Sigmoid colon (tissue), 4 donors: ENCODE results near the gene PI4KB.

Source experiments
- POLR2AphosphoS5 ChIP-seq, 4 donors: sonication (generic); formaldehyde crosslinking; IDR thresholded peaks; one replicate each; pipeline ENCODE4 v1.6.1; 2017; ENCODE audit warnings: antibody characterized with exemption in 4 of 4
- TF ChIP-seq, protein P1 (sequence below), 4 experiments: fragments of 450-650 bp in 3 of 4; fragments of 200-600 bp in 1 of 4; IDR thresholded peaks; one replicate each; pipeline ENCODE4 v1.5.1; 2016 to 2019; ENCODE audit warnings: antibody characterized with exemption in 4 of 4, mild to moderate bottlenecking in 3 of 4, moderate library complexity in 2 of 4

DNA sequence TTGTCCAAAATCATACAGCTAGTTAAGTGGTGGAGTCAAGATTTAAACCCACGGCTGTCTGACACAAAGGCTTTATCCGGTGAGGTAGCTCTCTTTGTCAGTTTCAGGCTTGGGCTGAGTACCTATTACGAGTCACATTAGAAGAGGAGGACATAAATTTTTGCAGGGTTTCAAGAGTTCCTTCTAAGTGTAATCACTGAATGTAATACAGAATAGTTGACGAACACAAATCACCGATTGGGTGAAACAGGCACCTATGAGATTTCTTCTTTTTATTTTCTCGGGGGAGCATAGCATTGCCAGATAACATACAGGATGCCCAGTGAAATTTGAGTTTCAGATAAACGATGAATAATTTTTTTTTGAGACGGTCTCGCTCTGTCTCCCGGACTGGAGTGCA is 71.8 kb downstream of the PI4KB start:
- TF ChIP-seq, protein P1, sequence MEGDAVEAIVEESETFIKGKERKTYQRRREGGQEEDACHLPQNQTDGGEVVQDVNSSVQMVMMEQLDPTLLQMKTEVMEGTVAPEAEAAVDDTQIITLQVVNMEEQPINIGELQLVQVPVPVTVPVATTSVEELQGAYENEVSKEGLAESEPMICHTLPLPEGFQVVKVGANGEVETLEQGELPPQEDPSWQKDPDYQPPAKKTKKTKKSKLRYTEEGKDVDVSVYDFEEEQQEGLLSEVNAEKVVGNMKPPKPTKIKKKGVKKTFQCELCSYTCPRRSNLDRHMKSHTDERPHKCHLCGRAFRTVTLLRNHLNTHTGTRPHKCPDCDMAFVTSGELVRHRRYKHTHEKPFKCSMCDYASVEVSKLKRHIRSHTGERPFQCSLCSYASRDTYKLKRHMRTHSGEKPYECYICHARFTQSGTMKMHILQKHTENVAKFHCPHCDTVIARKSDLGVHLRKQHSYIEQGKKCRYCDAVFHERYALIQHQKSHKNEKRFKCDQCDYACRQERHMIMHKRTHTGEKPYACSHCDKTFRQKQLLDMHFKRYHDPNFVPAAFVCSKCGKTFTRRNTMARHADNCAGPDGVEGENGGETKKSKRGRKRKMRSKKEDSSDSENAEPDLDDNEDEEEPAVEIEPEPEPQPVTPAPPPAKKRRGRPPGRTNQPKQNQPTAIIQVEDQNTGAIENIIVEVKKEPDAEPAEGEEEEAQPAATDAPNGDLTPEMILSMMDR (IDR thresholded peaks at IDR 0.05): no peak
- no peak for TF ChIP-seq POLR2AphosphoS5 (IDR thresholded peaks at IDR 0.05)
